ENCODE results near the gene MTMR1.
A peak's percentile ranks its signal among the peaks of the same experiment; 100 is the strongest.

Gene MTMR1

DNA sequence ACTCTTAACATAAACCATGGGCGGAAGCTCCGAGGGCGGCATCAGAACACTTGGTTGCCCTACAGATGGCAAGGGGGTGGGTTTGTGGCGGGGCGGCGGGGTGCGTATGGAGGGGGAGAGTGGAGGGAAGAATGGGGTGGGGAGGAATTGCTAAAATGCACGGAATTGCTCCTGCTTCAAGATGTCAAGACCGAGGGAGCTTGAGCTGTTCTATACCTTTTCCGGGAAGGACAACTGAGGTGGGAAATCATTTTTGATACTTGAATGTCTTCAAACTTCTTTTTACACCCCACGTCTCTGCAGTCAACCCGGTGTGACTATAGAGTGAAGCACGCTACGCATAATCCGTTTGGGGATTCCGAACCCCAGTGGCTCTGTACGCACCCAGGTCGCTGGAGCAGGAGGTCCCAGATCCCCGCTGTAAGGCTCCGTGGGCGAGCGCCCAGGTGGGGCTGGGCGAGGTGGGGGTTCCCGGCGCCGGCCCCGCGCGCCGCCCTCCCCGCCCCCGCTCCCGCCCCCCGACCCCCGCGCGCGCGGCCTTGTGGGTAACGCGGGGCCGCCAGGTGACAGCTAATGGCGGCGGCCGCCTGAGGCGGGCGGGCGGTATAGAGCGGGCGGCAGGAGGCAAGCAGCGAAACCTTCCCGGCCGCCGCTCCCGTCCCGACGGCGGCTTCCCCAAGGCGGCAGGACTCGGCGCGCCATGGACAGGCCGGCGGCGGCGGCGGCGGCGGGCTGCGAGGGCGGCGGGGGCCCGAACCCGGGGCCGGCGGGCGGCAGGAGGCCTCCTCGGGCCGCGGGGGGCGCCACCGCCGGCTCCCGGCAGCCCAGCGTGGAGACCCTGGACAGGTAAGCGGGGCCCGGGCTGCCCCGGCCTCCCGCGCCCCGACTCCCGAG lies at the start of gene MTMR1:
MTMR1 (plus strand) TSS at position 566 of the 894 bp plus-strand sequence; CDS start at position 701, 135 bp downstream.
- DNase-seq (ENCODE audit: low read depth), result peak; percentile 45

- DNase-seq (ENCODE audit: low read depth), result no peak
These were observed 49.2 kb upstream of the MTMR1 start for GRCh38 chrX:150643958-150644357.

DNA sequence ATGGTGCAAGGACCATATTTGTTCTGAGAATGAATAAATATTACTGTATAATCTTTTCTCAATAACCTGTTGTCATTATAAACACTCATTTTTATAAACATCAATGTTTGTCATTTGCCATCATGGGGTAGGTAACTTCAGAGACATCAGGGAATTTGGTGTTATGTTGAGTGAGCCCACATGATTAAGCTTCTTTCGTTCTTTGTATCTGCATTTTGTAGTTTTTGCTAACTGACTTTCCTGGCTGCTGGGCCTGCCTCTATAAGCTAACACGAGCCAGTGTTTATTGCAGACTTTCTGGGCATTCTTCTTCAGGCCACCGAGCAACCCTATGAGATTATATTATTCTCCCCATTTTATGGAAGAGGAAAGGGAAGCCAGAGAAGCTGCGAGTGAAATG lies 48.8 kb upstream of the MTMR1 start:
- DNase-seq (ENCODE audit: low read depth), result no peak

- DNase-seq (ENCODE audit: low read depth), result no peak
These were observed 45.9 kb upstream of the MTMR1 start for GRCh38 chrX:150647331-150647730.

DNA sequence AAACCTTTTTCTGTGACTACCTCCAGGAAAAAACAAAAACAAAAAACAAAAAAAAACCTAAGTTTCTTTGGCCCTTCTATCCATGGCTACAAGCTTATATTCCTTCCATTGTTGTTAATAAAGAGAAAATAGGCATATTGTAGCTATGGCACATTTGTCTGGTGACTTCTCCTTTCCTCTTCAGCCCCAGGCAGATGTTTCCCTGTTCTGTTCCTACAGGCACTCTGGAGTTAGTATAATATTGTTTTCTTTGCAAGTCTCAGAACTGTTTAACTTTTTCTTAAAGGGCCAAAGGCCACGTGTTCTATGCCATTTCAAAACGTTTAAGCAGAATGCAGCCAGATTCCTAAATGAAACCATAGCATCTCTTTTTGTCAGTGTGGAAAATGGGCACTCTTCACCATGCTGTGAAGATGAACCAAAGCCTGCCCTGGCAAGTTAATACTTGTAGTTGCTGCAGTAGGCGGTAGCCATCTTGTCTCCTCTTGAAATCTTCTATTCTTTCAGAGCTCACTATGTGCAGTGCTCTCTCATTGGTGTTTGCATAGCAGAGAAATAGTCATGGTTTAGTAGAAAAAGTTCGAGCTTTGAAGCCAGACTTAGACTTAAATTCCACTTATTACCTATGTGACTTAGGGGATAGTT lies 44.8 kb upstream of the MTMR1 start:
- no peak for DNase-seq (ENCODE audit: low read depth)

DNA sequence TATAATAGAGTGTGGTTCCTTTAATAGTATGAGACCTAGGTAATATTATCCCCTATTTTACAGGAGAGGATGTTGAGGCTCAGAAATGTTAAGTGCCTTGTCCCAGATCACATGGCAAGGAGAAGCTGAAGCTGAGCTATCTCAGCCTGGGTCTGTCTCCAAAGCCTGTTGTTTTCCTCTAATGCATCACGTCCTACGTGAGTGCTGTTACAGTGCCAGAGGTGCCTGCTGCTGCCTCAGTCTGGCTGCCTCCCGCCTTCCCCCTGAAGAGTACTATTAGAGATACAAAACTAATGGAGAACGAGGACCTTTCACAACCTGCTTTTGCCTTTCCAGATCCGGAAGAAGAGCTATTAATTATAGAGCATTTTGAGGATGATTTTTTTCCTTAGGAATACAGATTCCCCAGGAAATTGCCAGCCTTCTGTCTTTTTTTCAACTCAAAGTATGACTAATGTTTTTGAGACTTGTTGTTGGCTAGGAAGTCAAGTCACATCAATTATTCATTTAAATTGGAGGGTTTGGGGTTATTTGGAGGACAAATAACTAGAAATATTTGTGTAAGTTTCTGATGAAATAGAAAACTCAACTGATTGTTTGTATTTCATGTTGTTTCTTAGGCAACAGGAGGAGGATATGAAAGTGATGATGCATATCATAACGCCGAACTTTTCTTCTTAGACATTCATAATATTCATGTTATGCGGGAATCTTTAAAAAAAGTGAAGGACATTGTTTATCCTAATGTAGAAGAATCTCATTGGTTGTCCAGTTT lies 43.9 kb upstream of the MTMR1 start:
- peak; percentile 1 for DNase-seq (ENCODE audit: low read depth)

DNA sequence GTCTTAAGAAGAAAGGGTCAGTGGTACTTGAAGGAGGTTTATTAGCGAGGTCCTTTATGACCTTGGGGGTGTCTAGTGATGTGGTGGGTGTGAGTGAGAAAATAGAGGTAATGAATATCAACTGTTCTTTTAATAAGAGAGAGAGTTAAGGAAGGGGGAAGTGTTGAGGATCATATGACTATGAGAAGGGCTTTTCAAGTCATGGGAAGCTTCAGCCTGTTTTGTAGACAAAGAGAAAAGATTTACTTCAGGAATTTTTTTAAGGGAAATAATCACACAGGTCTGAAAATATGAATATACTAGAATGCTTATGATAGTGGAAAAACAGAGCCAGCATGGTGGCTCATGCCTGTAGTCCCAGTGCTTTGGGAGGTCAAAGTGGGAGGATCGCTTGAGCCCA lies 41.3 kb upstream of the MTMR1 start:
- no peak for DNase-seq (ENCODE audit: low read depth)

GRCh38 chrX:150655788-150656187 lies 37.4 kb upstream of the MTMR1 start:
- peak; percentile 13 for DNase-seq (ENCODE audit: low read depth)

DNA sequence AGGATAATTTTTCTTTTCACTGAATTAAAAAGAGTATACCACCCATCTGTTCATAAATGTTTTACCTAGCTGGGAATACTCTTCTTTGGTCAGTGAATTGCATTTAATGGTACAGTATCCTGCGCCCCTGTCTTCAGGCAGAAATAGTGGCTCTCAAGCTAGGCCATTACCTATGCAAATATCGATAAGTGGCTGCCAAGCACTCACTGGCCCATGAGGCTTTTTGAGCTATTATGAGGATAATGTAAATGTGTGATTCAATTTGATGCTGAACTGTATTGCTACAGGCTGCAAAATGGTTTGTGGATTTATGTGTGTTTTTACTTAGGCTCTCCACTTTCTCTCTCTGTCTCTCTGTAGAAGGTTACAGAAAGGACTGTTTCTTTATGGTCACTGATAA lies 30.1 kb upstream of the MTMR1 start:
- no peak for DNase-seq (ENCODE audit: low read depth)

DNA sequence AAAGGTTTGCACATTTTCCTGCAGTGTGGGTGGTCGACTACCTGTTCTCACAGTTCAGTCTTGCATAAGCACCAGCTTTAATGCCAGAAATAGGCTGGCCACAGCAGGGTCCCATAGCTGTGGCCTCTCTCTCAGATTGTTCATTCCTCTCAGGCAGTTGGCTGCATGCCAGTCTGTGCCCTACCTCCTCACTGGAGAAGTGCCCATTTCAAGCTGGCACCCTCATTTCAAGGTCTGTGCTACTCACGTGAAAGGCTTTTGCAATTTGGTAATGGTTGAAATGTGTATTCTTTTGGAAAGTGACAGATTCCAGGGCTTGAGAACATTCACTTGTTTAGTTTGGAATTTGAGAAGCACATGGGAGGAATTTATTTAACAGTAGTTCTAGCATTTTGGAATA lies 28.9 kb upstream of the MTMR1 start:
- DNase-seq (ENCODE audit: low read depth), result no peak

DNA sequence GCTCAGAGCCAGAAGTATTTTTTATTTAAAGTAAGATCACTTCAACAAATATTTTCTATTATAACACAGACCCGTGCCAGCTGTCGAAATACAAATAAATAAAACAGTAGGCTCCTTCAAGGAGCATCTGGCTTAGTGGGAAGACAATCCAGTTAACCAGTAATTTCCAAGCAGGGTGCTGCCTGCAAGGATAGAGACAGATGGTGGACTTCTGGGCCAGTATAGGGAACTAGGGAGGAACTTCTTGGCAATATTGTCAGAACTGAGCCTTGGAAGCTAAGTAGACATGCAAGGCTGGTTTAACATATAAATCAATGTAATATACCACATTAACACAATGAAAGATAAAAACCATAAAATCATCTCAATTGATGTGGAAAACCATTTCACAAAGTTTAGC lies 17.0 kb upstream of the MTMR1 start:
- DNase-seq (ENCODE audit: low read depth), result no peak

- peak; percentile 39 for DNase-seq (ENCODE audit: low read depth)
These were observed 12.2 kb upstream of the MTMR1 start for GRCh38 chrX:150680974-150681373.

GRCh38 chrX:150683112-150683511 lies 10.1 kb upstream of the MTMR1 start:
- no peak for DNase-seq (ENCODE audit: low read depth)

- peak; percentile 69 for DNase-seq (ENCODE audit: low read depth)
These were observed 9.6 kb upstream of the MTMR1 start for GRCh38 chrX:150683536-150684146.

- peak; percentile 96 for DNase-seq (ENCODE audit: low read depth)
These were observed 4.2 kb upstream of the MTMR1 start for GRCh38 chrX:150688911-150689451.

DNA sequence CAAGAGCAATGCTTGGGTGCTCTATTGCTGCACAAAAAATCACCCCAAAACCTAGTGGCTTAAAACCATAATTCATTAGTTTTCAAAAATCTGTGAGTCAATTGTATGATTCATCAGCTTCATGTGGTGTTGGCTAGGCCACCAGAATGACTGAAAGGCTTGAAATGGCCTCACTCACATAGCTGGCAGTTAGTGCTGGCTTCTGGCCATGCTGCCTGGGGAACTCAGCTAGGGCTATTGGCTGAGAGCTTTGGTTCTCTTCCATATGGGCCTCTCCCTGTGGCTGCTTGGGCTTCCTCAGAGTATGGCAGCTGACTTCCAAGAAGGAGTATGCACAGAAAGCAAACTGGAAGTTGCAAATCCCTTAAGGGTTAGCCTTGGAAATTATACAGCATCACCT lies 3.1 kb upstream of the MTMR1 start:
- peak; percentile 92 for DNase-seq (ENCODE audit: low read depth)

DNA sequence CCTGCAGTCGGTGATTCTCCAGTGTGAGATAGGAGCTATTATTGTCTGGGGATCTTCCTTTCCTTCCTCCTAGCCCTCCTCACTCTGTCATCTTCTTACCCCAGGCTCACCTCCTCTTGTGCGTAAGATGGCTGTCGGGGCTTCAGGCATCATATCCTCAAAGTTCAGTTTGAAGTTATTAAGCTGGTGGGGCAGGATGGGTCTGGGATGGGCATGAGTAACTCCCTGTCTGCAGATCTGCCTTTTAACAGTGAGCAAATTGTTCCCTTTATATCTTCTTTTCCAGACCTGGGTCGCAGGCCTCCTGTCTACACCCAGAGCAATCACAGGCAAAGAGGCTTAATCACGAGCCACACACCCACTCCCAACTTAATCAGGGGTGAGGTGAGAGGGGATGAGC lies 900 bp upstream of the MTMR1 start:
- peak; percentile 11 for DNase-seq (ENCODE audit: low read depth)

- DNase-seq (ENCODE audit: low read depth), result peak; percentile 70
These were observed 754 bp downstream of the MTMR1 start for GRCh38 chrX:150693725-150694574.

DNA sequence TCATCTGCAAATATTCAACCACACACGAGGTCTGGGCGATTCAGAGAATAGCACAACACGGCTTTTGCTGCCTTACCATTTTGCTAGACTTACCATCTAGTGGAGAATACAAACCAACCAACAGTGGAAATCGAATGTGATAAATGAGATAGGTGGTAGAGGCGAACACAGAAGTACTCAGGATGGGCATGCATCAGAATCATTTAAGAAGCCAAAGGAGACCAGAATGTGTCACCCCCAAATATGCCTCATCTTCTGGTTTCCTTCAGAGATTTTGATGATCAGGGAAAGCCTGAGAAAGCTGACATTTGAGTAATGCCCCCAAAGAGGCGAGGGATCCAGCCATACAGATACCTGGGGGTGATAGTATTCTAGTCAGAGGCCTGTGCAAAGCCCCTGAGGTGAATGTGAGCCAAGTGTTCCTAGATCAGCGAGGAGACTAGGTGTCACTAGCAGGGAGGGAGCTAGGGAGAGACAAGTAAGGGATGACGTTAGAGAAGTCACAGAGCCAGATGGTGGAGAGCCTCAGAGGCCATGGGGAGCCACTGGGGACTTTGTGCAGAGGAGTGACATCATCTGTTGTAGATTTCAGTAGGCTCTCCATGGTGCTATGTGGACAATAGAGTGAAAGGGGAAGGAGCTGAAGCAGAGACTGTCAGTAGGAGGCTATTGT lies 1.7 kb downstream of the MTMR1 start:
- DNase-seq (ENCODE audit: low read depth), result peak; percentile 15

GRCh38 chrX:150696331-150696730 lies 3.1 kb downstream of the MTMR1 start:
- DNase-seq (ENCODE audit: low read depth), result no peak
